ENCODE results near the gene GRPEL2. TPM values are rescaled to one million over a fixed set of nuclear protein-coding genes. Genes with fewer than 3 reads are reported as not detected.

GRPEL2 gene
- total and polyA plus RNA-seq, 8 donors, result 1.4 to 19.1 (median 7.0) TPM

DNA sequence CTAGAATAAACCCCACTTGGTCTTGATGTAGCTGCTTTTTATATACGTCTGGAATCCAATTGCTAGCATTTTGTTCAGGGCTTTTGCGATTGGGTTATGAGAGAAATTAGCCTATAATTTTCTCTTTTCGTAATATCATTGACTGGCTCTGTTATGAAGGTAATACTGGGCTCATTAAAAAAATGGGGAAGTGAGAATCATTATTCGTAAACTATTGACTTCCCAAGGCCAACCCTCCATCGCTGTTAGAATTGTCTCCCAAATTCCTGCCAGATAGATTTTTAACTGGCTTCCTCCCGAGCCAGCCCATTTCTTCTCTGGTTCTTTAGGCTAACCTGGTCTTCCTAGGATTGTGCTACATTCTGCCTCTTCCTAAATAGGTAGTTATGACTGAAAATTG lies 35.9 kb upstream of the GRPEL2 start:
- Histone ChIP-seq H3K4me1 (no peaks in the 10 kb centered on the region), H3K9me3 (no peaks in the 10 kb centered on the region), H3K36me3 (peaks cover 0 to 3% (median 0%) of the 10 kb centered on the region in 4 donors), H3K4me3 (no peak overlapping the region), H3K27ac (no peak overlapping the region), H3K27me3 (peaks cover 0 to 4% (median 0%) of the 10 kb centered on the region in 3 donors)
- TF ChIP-seq POLR2AphosphoS5 (IDR thresholded peaks at IDR 0.05) (no peak), POLR2A (IDR thresholded peaks at IDR 0.05) (no peak), EP300 (IDR thresholded peaks at IDR 0.05) (no peak)
- TF ChIP-seq, protein P1, sequence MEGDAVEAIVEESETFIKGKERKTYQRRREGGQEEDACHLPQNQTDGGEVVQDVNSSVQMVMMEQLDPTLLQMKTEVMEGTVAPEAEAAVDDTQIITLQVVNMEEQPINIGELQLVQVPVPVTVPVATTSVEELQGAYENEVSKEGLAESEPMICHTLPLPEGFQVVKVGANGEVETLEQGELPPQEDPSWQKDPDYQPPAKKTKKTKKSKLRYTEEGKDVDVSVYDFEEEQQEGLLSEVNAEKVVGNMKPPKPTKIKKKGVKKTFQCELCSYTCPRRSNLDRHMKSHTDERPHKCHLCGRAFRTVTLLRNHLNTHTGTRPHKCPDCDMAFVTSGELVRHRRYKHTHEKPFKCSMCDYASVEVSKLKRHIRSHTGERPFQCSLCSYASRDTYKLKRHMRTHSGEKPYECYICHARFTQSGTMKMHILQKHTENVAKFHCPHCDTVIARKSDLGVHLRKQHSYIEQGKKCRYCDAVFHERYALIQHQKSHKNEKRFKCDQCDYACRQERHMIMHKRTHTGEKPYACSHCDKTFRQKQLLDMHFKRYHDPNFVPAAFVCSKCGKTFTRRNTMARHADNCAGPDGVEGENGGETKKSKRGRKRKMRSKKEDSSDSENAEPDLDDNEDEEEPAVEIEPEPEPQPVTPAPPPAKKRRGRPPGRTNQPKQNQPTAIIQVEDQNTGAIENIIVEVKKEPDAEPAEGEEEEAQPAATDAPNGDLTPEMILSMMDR (IDR thresholded peaks at IDR 0.05), result no peak
- no peak for DNase-seq
- intact Hi-C loops (cut with DNase I; ENCODE audit: low total_unique reads), result no loop called here
- WGBS, 5 donors, result 82 to 90% (median 85%) methylated on average over 6 of the region's 6 CpGs

GRCh38 chr5:149310488-149310887 lies 34.8 kb upstream of the GRPEL2 start:
- WGBS, 5 donors, result 86 to 90% (median 89%) methylated on average over 4 of the region's 4 CpGs

GRCh38 chr5:149310947-149311658 lies 34.2 kb upstream of the GRPEL2 start:
- intact Hi-C loops (cut with DNase I; ENCODE audit: low total_unique reads), result no loop called here
- no peak for TF ChIP-seq POLR2AphosphoS5 (IDR thresholded peaks at IDR 0.05)
- WGBS, 5 donors, result 59 to 70% (median 65%) methylated on average over 9 to 10 of the region's 10 CpGs
- Histone ChIP-seq H3K36me3 (peaks cover 0 to 3% (median 0%) of the 10 kb centered on the region in 4 donors), H3K27me3 (no peaks in the 10 kb centered on the region), H3K4me1 (no peaks in the 10 kb centered on the region), H3K9me3 (no peaks in the 10 kb centered on the region), H3K4me3 (no peak overlapping the region), H3K27ac (no peak overlapping the region)
- DNase-seq, result peak in 1 of 2 donors; percentile 60

More at GRCh38 chr5:149310488-149310887, 34.8 kb upstream of the GRPEL2 start:
- Histone ChIP-seq H3K36me3 (peaks cover 0 to 3% (median 0%) of the 10 kb centered on the region in 4 donors), H3K4me3 (no peak overlapping the region), H3K27me3 (no peaks in the 10 kb centered on the region), H3K27ac (no peak overlapping the region), H3K4me1 (no peaks in the 10 kb centered on the region), H3K9me3 (no peaks in the 10 kb centered on the region)
- intact Hi-C loops (cut with DNase I; ENCODE audit: low total_unique reads), result no loop called here
- DNase-seq, result no peak
- TF ChIP-seq POLR2AphosphoS5 (IDR thresholded peaks at IDR 0.05) (no peak), EP300 (IDR thresholded peaks at IDR 0.05) (no peak), POLR2A (IDR thresholded peaks at IDR 0.05) (no peak)
- TF ChIP-seq, protein P1 (IDR thresholded peaks at IDR 0.05), result no peak

DNA sequence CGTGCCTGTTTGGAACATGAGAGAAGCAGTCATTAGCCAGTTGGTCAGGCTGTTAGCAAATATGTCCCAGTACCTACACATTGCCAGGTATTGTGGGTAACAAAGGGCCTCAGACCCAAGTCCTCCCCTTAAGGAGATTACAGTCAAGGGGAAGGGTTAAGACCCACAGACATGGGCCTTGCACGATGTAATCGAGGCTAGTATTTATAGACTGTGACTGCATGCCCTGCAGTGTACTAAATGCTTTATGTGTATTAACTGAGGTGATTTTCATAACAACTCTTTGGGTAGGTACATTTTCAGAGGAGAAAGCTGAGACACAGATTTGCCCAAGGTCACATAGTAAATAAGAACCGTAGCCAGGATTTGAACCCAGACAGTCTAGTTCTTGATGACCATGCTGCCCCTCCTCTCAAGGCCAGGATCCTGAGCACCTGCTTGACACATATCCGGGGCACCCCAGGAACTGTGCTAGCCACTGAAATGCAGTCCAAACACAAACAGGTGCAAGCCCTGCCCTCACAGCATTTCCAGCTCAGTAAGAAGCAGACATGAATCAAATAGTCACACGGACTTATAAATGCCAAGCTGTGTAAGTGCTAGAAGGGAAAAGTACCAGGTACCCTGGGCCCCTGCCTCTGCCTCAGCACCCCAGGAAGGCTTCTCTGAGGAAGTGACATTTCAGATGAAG lies 32.0 kb upstream of the GRPEL2 start:
- intact Hi-C loops (cut with DNase I; ENCODE audit: low total_unique reads), result no loop called here
- H3K27ac ChIP-seq, result no peak overlapping the region
- H3K4me3 ChIP-seq, result no peak overlapping the region
- WGBS, 5 donors, result 72 to 78% (median 75%) methylated on average over 6 of the region's 6 CpGs
- H3K27me3 ChIP-seq, result no peaks in the 10 kb centered on the region
- H3K36me3 ChIP-seq, result peaks cover 0 to 3% (median 0%) of the 10 kb centered on the region in 4 donors
- TF ChIP-seq EP300 (IDR thresholded peaks at IDR 0.05) (no peak), POLR2AphosphoS5 (IDR thresholded peaks at IDR 0.05) (no peak), POLR2A (IDR thresholded peaks at IDR 0.05) (no peak)
- TF ChIP-seq, protein P1 (IDR thresholded peaks at IDR 0.05), result no peak
- H3K9me3 ChIP-seq, result no peaks in the 10 kb centered on the region
- H3K4me1 ChIP-seq, result peaks cover 0 to 5% (median 0%) of the 10 kb centered on the region in 4 donors
- DNase-seq, result no peak
